Testis (tissue), 2 donors: ENCODE measurements around the gene PXYLP1.

Experiments used
- POLR2A ChIP-seq: fragments of 450-650 bp; IDR thresholded peaks from one replicate; pipeline ENCODE4 v1.6.1; 2017; ENCODE audit warnings: antibody characterized with exemption, mild to moderate bottlenecking, moderate library complexity
- TF ChIP-seq, protein P1 (sequence below), 3 experiments: fragments of 450-650 bp in 2 of 3; fragments of 200-600 bp in 1 of 3; sonication (generic) in 1 of 3; IDR thresholded peaks; one replicate each; pipeline ENCODE4 v1.5.1; 2016 to 2019; ENCODE audit warnings: antibody characterized with exemption in 3 of 3, mild to moderate bottlenecking in 2 of 3, moderate library complexity in 1 of 3

- TF ChIP-seq, protein P1, sequence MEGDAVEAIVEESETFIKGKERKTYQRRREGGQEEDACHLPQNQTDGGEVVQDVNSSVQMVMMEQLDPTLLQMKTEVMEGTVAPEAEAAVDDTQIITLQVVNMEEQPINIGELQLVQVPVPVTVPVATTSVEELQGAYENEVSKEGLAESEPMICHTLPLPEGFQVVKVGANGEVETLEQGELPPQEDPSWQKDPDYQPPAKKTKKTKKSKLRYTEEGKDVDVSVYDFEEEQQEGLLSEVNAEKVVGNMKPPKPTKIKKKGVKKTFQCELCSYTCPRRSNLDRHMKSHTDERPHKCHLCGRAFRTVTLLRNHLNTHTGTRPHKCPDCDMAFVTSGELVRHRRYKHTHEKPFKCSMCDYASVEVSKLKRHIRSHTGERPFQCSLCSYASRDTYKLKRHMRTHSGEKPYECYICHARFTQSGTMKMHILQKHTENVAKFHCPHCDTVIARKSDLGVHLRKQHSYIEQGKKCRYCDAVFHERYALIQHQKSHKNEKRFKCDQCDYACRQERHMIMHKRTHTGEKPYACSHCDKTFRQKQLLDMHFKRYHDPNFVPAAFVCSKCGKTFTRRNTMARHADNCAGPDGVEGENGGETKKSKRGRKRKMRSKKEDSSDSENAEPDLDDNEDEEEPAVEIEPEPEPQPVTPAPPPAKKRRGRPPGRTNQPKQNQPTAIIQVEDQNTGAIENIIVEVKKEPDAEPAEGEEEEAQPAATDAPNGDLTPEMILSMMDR (IDR thresholded peaks at IDR 0.05), result no peak
- no peak for TF ChIP-seq POLR2A
Measured at GRCh38 chr3:141343077-141343476, 111.5 kb downstream of the PXYLP1 start.
